GM19452 (cell line): Measurements from ENCODE around the gene PLD1.

ENCODE experiments used
- ATAC-seq: cut with Tn5 transposase; IDR thresholded peaks from one replicate; pipeline ENCODE4 v1.9.1; 2021; ENCODE audit not compliant: unreplicated experiment

Gene PLD1

GRCh38 chr3:171672538-171672937 lies 137.7 kb downstream of the PLD1 start:
- no peak for ATAC-seq

DNA sequence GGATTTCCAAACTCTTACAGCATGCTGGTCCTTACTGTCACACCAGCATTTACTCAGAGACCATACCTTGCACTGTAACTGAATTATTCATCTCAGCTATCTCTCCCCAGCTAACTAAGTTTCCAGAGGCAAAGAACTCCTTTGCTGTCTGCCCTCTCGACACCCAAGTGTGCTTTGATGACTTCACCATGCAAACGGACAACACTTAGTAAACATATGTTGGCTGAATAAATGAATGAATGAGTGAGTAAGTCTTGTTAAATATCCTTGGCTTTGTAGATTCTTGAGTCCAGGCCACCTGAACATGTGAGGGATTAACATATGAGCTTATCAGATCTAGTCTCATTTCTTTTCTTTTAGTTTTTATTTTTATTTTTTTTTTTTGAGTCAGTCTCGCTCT lies 138.2 kb downstream of the PLD1 start:
- ATAC-seq = no peak

DNA sequence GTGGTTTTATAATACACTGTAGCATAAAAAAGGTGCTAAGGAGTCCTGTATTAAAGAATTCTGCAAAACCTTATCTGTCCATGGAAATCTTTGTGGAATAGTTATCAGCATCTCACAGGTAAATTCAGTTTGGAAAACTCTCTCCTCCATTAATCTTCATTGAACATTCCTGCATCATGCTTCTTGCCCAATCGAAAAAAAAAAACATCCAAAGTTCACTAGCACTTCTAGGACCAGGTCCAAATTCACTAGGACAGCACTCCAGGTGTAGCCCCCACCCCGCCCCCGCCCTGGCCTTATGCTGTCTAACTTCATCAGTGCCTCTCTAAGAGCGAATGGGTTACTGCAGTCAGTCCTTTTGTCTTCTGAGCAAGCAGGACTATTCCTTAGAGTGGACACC lies 138.6 kb downstream of the PLD1 start:
- ATAC-seq = no peak

GRCh38 chr3:171666516-171666915 lies 143.8 kb downstream of the PLD1 start:
- ATAC-seq = no peak

DNA sequence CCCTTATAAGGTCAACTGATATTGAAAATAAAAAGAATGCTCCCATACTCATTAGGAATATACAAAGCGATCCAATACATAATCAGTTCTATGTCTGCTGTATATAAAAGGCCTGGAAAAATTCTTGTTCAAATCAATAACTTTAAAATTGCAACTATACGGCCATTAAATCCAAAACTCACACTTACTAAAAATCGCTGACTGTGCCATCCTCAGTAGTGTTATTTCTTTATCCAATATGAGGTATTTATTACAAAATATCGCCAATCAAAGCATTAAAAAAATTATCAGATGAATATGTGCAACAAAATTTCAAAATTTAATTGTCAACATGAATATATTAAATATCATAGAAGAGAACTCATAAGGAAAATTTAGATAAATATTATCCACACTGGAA lies 146.5 kb downstream of the PLD1 start:
- no peak for ATAC-seq

GRCh38 chr3:171661484-171661883 lies 148.8 kb downstream of the PLD1 start:
- ATAC-seq = no peak

DNA sequence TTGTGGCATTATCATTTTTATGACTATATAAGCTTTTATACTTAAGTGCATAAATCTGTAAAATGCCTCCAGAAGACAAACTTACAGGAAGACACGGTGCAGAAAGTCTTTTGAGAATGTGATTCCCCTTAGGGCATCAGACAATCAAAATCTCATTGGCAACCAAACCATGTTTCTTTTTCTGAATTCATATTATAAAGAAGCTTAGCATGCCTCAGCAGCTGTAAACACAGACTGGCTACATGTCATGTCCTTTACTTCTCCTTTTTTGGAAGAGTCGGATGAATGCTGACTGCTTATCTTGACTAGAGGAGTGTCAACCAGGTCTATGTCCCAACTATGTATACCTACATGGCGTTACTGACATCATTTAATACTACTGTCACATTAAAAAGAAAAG lies 150.1 kb downstream of the PLD1 start:
- ATAC-seq = no peak

DNA sequence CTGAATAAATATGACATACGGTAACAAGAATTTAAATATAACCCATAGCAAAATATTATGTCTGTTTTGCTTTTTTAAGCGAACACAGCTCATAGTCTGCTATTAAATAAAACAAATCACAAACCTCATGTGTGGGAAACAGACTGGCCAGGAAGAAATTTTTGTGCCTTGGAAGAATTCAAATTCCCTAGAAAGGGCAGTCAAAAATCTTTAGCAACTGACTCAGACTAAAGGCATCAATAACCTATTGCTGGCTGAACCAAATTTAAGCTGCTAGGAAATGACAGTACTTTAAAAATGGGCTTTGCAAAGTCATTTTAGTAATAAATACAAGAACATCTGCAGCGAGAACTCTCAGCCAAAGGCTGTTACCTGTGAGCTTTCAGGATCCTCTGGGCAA lies 151.4 kb downstream of the PLD1 start:
- no peak for ATAC-seq

- no peak for ATAC-seq
Observed at GRCh38 chr3:171654809-171655208, 155.5 kb downstream of the PLD1 start.

DNA sequence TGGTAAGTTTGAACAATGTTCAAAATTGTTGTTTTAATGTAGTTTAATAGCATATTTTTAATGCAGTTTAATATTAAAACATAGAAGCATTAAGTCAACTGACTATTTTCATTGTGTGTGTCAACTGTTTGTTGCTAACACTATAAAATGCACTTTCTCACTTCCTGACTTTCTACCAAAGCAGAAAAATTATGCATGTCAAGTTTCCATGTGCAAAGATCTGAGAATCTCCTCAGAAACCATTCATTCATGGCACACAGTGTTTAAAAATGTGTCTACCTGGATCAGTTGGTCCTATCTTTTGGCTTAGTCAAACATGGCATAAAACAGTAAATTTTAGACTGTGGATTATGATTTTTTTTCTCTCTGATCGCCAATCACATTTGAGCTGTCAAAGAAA lies 156.0 kb downstream of the PLD1 start:
- no peak for ATAC-seq

- ATAC-seq = no peak
Observed at GRCh38 chr3:171653701-171654100, 156.6 kb downstream of the PLD1 start.

DNA sequence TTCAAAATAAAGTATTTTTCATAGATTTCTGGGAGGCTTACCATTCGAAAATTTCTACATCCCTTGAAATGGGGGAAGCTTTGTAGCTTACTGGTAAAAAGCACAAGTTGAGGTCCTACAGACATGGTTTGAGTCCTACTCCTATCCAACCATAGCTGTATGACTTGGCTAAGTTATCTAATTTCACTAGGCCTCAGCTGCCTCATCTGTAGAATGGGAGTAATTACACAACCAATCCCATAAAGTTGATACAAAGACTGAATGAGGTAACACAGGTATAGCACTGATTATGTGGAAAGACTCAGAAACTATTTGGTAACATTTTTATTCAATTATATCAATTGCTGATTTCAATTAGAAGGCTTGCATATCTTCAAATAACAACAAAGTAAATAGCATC lies 157.4 kb downstream of the PLD1 start:
- no peak for ATAC-seq

DNA sequence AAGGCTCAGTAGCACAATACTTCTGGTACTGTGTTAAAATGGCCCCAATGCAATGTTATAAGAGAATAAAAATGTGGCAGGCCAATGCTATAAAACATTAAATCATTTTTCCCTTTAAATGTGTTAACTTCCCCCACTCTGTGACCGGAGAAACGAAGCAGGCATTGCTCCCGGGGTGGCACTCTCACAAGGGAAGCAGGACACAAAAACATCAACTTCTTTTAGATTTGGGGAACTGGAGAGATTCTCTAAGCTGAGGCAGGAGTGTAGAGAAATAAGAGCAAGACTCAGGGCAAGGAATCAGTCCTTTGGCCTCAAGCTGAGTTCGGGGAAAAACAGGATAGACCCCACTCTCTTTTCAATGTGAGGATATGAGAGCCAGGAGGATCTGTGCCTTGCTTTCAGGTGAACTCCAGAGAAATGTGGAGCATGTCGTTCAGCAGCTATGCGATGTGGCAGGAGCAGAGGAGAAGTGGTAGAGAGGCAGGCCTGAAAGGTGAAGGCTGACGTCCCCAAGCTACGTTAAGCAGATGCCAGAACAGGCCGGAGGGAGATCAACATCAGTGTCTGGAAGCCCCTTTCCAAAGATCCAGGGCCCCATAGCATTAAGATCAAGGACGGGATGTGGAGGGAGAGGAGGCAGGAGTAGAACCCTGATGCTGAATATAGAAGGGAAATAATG lies 160.2 kb downstream of the PLD1 start:
- ATAC-seq = no peak

DNA sequence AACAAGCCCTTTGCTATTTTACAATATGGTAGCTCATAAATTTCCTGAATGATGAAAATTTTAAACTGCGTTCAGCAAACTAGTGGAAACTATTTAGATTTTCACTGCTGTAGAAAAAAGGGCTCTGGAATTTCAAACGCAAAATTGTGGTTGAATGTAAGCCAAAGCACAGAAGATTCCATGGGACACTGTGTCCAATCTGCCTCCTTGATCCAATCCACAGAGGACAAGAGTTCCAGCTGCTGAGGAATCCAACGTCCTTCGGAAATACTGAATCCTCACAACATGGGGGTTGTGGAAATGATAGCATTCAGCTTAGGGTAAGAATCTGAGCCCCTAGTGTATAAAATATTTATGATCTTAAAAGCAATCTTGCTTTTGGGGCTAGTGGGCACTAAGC lies 161.0 kb downstream of the PLD1 start:
- ATAC-seq = no peak

- no peak for ATAC-seq
Observed at GRCh38 chr3:171648069-171648468, 162.2 kb downstream of the PLD1 start.

GRCh38 chr3:171646357-171647133 lies 163.7 kb downstream of the PLD1 start:
- ATAC-seq = no peak

DNA sequence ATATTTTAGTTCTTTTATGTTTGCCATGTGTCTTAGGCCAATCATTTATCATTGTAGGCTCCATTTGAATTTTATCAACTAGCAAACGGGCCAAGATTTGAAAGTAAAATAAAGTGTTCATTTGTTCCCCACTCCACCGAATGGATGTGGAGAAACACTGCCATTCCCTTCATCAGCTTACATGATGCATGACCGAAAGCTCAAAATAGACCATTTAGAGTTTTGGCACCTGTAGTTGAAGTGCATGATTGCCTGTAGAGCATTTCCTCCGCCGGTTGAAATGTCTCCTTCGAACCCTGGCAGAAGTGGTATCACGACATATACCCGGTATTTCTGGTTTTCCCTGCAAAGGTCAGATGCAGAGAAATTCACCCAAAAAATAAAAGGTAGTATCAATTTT lies 165.6 kb downstream of the PLD1 start:
- ATAC-seq = no peak

DNA sequence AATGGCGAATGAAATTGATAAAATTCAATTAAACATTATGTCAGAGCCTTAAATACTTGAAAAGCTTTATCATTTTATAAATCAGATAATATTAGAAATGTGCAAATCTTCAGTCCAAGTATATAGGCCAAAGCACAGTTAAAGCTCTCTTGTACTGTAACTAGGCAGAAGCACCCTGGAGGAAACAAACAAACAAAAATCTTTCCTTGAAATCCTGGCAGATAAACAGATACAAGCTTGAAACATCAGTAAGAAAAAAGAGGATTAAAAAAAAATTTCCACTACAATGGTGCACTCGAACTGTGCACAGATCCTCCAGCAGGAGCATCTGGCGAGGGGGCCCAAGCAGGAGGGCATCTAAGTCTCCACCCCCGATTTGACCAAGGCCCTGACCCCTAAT lies 166.6 kb downstream of the PLD1 start:
- ATAC-seq = no peak

- no peak for ATAC-seq
Observed at GRCh38 chr3:171643033-171643432, 167.2 kb downstream of the PLD1 start.

DNA sequence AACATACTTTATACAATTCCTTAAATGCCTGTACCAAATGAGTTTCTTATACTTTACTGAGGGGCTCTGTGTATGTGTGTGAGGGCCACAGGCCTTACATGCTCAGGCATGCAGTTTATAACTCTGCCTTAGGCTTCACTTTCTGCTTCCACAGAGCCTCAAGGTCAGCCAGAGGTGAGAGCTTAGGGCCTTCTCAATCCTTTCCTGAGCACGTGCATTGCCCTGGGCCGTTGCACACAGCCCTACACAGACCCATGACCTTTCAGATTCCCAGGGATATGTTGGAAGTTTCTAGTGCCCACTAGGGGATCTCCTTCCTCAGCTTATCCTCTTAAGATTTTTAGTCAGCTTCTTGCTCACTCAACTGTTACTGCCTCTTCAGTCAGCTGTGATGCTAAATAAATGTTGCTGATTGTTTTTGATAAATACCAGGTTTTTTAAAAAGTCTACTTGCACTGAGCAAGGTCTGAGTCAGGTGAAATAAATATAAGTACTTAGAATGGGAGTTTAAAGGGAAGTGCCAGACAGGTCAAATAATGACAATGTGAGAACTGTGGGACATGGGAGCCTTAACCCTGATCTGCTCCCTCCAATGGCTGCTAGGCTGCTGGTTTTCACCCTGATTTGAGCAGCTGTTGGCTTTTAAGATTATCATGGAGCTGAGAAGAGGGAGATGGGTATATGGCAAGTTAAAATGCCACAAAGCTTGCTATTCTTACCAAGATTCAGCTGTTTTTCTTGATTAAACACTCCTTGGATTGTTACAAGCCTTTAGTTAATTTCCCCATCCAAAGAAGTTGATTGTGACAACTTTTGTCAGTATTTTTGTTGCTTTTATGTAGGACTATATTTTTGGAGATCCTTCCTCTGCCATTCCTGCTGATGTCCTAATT lies 169.5 kb downstream of the PLD1 start:
- ATAC-seq = no peak

DNA sequence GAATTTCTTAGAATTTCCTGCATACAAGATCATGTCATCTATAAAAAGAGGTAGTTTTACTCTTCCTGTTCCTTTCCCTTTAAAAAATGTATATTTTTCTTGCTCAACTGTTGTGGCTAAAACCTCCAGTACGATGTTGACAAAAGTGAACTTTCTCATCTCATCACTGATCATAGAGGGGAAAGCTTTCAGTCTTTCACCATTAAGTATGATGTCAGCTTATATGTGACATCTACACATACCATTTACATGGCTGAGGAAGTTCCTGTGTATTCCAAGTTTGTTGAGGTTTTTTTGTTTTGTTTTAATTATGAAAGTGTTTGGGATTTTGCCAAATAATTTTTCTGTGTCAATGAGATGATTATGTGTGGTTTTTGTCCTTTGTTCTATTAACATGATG lies 173.6 kb downstream of the PLD1 start:
- no peak for ATAC-seq

GRCh38 chr3:171632766-171633165 lies 177.5 kb downstream of the PLD1 start:
- ATAC-seq = no peak
